Measurements from ENCODE around the gene CCDC89. TPM values are rescaled to one million over a fixed set of nuclear protein-coding genes. Genes with fewer than 3 reads are reported as not detected.

CCDC89 gene
- 3.7 TPM for total RNA-seq

DNA sequence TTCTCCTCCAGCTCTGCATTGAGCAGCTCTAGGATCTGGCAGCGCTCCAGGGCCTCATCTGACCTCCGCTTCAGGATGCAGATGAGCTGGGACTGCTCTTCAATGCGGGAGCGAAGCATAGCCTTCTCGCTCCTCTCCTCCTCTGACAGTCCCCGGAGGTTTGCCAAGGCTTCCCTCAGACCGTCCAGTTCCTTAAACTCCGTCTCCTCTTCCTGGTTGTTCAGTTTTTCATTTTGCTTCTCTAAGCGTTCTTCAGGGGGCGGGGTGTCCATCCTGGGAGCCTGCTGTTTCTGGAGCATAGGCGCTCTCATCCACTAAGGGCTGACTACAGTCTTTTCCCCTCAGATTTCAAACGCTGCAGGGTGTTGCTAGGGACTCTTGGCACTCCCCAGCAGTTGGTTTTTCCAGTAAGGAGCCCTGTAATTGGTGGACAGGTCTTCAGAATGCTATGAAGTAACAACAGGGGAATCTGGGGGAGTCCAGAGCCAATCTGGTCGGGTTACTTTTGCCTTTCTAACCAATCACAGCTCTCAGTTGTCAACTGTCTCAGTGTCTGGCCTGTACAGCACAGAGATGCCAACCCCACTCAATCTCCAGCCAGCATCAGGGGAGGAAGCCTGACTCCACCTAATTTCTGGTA is at the start of gene CCDC89:
TSS of gene CCDC89 (minus strand) at position 376 of the 640 bp plus-strand sequence. CDS start at position 311, 65 bp downstream.
- peak; percentile 97 for DNase-seq

- DNase-seq: no peak
Measured at GRCh38 chr11:85732965-85733364, 47.0 kb upstream of the CCDC89 start.

DNA sequence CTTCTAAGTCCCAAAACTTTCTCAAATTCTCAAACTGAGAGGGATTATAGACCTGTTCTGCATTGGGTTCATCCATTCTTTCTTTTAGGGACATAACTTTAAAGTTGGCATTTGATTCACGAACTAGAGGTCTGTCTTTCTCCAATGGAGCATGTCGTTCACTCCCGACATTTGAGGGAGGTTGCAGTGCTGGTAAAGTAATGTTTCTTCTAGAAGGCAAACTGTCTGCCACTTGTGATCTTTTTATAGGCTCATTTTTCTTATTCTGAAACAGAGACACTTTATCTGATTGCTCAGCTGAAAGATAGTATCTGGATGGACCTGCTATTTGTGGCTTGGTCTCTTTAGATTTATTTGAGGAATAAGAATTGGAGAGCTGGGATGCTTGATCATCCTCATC is 40.4 kb upstream of the CCDC89 start:
- DNase-seq: no peak

DNA sequence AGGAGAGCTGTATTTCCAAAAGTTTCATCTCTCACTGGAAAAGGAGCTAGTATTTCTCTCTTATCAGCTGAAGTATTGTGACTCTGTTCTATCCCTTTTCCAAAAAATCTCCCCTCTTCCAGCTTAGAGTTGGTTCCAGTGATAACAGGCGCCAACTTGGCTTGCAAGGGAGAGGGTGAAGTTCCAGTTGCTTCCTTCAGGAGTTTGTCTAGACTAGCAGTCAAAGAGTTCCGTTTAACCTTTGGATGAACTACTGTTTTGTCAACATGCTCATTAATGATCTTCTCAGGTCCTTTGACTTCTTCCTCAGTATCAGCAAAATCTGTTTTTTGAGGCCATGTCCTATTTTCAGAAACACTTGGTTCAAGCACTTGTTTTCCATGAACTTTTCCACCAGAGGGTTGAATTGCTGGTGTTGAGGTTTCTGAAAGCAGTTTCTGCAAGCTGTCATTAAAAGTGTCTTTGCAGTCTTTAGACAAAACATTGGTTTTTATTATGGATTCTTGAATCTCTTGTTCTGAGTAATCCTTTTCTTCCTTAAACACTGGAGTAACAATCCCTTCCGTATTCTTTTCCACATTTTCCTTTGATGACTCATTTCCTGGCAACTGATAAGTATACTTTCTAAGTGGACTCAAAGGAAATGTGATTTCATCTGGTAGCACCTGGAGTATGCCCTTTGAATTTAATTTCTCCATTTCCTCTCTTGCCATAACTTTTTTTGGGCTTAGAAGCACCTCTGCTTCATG is 39.7 kb upstream of the CCDC89 start:
- no peak for DNase-seq

GRCh38 chr11:85724748-85725465 is 38.9 kb upstream of the CCDC89 start:
- no peak for DNase-seq

DNA sequence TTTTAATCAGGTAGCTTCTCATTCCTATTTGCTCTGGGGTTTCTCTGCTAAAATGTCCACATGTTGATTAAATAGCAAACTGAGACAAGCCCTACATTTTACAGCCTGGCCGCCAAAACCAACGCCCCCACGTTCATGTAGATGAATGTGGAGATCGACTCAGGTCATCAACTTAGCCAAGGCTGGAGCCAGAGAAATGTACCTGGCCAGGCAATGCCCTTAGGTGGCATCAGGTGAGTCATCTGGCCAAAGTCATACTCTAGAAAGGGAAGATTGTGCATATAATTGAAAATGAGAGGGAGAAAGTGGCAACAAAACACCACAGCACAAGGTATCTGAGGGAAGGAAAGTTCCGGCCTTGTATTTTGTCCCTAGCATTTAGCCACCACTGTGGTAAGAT is 37.1 kb upstream of the CCDC89 start:
- DNase-seq: no peak

GRCh38 chr11:85721191-85721590 is 35.2 kb upstream of the CCDC89 start:
- DNase-seq: no peak

DNA sequence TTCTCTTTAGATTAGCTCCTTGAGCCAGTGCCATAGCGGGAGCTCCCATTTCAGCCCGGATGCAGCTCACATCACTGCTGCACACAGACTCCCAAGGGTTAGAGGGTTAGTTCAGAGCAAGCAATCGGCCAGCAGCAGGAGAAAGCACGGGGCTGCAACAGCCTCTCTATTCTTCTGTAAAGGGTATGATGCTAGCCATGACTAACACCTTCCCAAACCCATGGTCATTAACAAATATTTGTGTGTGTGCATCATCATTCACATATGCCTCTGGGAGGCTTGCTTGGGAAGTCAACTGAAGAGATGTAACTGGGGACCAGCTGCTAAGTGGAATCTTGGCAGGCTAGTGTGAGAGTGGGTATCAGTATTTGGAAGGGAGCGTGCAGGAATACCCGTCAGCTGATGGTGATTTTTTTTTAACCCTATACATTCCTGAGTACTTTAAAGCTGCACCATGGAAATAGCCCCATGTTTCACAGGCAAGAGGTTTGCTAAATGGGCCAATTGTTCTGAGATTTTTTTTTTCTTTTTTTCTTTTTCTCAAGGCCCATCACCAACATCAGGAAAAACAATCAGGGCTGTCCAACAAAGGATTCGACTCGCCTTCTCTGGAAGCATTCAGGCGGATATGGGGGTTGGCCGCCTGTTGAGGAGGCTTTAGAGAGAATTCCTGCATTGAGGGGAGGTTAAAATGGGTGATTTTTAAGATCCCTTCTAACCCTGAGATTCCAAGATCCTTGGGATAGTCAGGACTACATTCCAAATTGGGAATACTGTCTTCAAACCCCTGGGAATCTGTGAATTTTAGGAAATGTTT is 33.2 kb upstream of the CCDC89 start:
- peak; percentile 95 for DNase-seq

DNA sequence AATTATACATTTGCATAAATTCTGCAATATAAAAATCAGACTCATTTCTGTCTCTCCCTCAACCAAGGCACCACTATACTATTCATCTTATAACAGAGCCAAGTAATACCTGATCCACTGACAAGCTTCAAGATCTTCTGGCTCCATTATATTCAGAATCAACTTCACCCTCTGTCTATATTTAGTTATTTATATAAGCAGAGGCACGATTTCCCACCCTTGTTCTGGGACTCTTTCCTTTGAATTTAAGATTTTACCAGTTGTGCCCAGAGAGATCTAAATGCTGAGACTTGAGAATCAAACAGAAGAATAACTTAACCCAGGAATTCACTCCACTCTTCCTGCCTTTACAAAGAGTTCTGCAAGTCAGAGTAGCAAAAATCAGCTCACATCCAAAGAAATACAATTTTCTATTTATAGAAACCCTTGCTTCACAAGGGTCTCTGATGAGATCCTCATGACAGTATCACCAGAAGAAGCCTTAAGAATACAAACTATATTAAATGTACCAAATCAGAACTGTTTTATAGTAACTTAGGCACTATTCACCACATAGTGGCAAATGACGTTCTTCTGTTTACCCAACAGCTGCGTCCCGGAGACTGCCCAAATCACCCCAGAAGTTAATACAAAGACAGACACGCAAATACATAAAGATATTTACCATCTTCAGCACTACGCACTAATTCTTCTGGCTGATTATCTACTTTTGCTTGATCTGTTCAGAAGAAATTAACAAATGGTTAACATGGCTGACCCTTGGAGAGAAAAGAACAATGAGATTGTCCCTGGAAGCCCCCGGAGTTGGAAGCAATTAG is 32.3 kb upstream of the CCDC89 start:
- no peak for DNase-seq

GRCh38 chr11:85717429-85717828 is 31.4 kb upstream of the CCDC89 start:
- no peak for DNase-seq

- DNase-seq: no peak
Measured at GRCh38 chr11:85712953-85713352, 27.0 kb upstream of the CCDC89 start.

- DNase-seq: no peak
Measured at GRCh38 chr11:85710917-85711316, 24.9 kb upstream of the CCDC89 start.

- no peak for DNase-seq
Measured at GRCh38 chr11:85709941-85710702, 24.1 kb upstream of the CCDC89 start.

DNA sequence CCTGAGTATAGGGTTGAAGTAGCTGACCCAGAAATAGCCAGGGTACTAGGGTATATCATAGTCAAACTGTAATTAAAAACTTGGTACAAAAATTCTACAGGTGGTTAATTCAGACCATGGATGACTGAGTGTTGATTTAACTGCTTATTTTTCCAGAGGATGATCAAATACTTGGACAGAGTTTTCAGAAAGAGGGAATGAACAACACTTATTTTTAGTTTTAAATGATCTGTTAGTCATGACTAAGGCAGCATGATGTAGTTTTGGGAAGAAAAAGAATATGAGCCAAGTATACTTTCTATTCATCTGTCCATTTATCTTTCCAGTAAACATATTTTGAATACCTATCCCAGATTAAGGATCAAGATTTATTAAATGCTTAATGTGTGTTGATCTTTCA is 19.8 kb upstream of the CCDC89 start:
- DNase-seq: no peak

GRCh38 chr11:85704967-85705366 is 19.0 kb upstream of the CCDC89 start:
- DNase-seq: no peak

GRCh38 chr11:85699957-85700741 is 14.2 kb upstream of the CCDC89 start:
- DNase-seq: no peak

GRCh38 chr11:85698195-85698594 is 12.2 kb upstream of the CCDC89 start:
- DNase-seq: no peak

- no peak for DNase-seq
Measured at GRCh38 chr11:85697747-85698146, 11.8 kb upstream of the CCDC89 start.

DNA sequence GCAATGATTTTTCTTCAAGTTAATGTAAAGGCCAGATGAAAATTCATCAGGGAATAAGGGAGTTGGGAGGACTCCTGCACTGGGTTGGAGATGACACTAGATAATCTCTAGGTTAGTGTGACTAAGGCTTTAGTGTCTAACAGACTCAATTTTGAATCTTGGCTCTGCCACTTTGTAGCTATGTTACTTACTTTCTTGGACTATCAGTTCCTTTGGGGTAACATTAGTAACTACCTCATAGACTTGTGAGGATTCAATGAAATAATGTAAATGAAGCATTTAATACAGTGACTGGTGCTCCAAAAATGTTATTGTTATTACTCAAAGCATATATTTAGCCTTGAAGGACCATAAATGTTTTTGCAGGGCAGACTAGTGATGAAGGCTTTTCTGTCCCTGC is 9.6 kb upstream of the CCDC89 start:
- no peak for DNase-seq
